ENCODE measurements around the gene ESRP2. TPM values are rescaled to one million over a fixed set of nuclear protein-coding genes. Genes with fewer than 3 reads are reported as not detected.

ESRP2 gene
- total and polyA plus RNA-seq, 7 experiments from 2014 or later: 0.11 to 0.29 TPM; not detected in 5

Small RNA genes within 50 kb of the gene (microRNA-seq; reads per million reads assigned to microRNA genes)
- not detected for gene MIR6773 (ENCODE audit: borderline microRNAs expressed)

Other genes with a start within 250 kb of the ESRP2 start
- gene DPEP2, start 236.6 kb downstream of the ESRP2 start, total RNA-seq: 100 to 1,000 TPM in 2 of 5 experiments, 10 to 100 TPM in 3; 26.7 to 159 (median 85.1) TPM
- gene DPEP2, start 236.6 kb downstream of the ESRP2 start, polyA plus RNA-seq: 10 to 100 TPM; 54.3 to 57.7 TPM
- gene DPEP2NB, start 220.2 kb downstream of the ESRP2 start, total RNA-seq: not detected
- not detected for gene DPEP2NB, start 220.2 kb downstream of the ESRP2 start, polyA plus RNA-seq
- gene DDX28, start 212.9 kb downstream of the ESRP2 start, total RNA-seq: 10 to 100 TPM; 15.5 to 19.9 (median 19.1) TPM
- gene DDX28, start 212.9 kb downstream of the ESRP2 start, polyA plus RNA-seq: 10 to 100 TPM; 52.1 to 67.7 TPM
- gene DUS2, start 212.8 kb downstream of the ESRP2 start, total RNA-seq: 10 to 100 TPM; 13.6 to 25.9 (median 18.3) TPM
- 10 to 100 TPM in 1 of 2 donors, 1 to 10 TPM in 1; 8.7 to 13.7 TPM for gene DUS2, start 212.8 kb downstream of the ESRP2 start, polyA plus RNA-seq
- 100 to 1,000 TPM; 120 to 151 (median 147) TPM for gene NFATC3, start 150.8 kb downstream of the ESRP2 start, total RNA-seq
- gene NFATC3, start 150.8 kb downstream of the ESRP2 start, polyA plus RNA-seq: 100 to 1,000 TPM in 1 of 2 donors, 10 to 100 TPM in 1; 75.8 to 109 TPM
- 10 to 100 TPM in 2 of 5 experiments, 1 to 10 TPM in 3; 8.5 to 16.8 (median 9.9) TPM for gene PLA2G15, start 9.2 kb upstream of the ESRP2 start, total RNA-seq
- gene PLA2G15, start 9.2 kb upstream of the ESRP2 start, polyA plus RNA-seq: 10 to 100 TPM in 1 of 2 donors, 1 to 10 TPM in 1; 6.8 to 15.6 TPM
- 100 to 1,000 TPM; 112 to 248 (median 207) TPM for gene SLC7A6, start 28.4 kb upstream of the ESRP2 start, total RNA-seq
- gene SLC7A6, start 28.4 kb upstream of the ESRP2 start, polyA plus RNA-seq: 10 to 100 TPM; 29.3 to 31.1 TPM
- gene SLC7A6OS, start 74.8 kb upstream of the ESRP2 start, total RNA-seq: 10 to 100 TPM; 31.4 to 50.3 (median 34.8) TPM
- 10 to 100 TPM; 22.1 to 35.6 TPM for gene SLC7A6OS, start 74.8 kb upstream of the ESRP2 start, polyA plus RNA-seq
- 10 to 100 TPM; 60.8 to 95.1 (median 89.4) TPM for gene PRMT7, start 74.9 kb upstream of the ESRP2 start, total RNA-seq
- gene PRMT7, start 74.9 kb upstream of the ESRP2 start, polyA plus RNA-seq: 10 to 100 TPM; 42.5 to 47.6 TPM
- 1 to 10 TPM in 3 of 5 experiments, under 1 TPM in 2; 0.57 to 6.1 (median 1.8) TPM for gene SMPD3, start 212.4 kb upstream of the ESRP2 start, total RNA-seq
- gene SMPD3, start 212.4 kb upstream of the ESRP2 start, polyA plus RNA-seq: 1 to 10 TPM in 1 of 2 donors, under 1 TPM in 1; 0.32 to 1.8 TPM